H9 (cell line): ENCODE data around the gene CLEC18B. TPM values are rescaled to one million over a fixed set of nuclear protein-coding genes. Genes with fewer than 3 reads are reported as not detected.

Experiments
- DNase-seq: peaks from one replicate; pipeline ENCODE4 v3.0.0-alpha.2; 2017
- H2AFZ ChIP-seq: one replicate; pipeline ENCODE4 v1.6.1; 2013; ENCODE audit warnings: mild to moderate bottlenecking, low read length, control low read depth, moderate library complexity
- H2AK5ac ChIP-seq: 2 replicates; pipeline ENCODE4 v1.6.1; 2013; ENCODE audit warnings: low read length, control low read depth, mixed read lengths; ENCODE audit not compliant: insufficient read length
- H2BK120ac ChIP-seq: one replicate; pipeline ENCODE4 v1.6.1; 2013; ENCODE audit warnings: low read depth, mild to moderate bottlenecking, low read length, control low read depth, inconsistent platforms; ENCODE audit not compliant: poor library complexity, severe bottlenecking
- H2BK12ac ChIP-seq: 2 replicates; pipeline ENCODE4 v1.6.1; 2013; ENCODE audit warnings: low read length, control low read depth, mixed read lengths, low read depth; ENCODE audit not compliant: insufficient read length
- H2BK15ac ChIP-seq: 2 replicates; pipeline ENCODE4 v1.6.1; 2013; ENCODE audit warnings: low read depth, low read length, control low read depth
- H2BK20ac ChIP-seq: one replicate; pipeline ENCODE4 v1.6.1; 2013; ENCODE audit warnings: low read depth, mild to moderate bottlenecking, low read length, control low read depth, inconsistent platforms; ENCODE audit not compliant: poor library complexity, severe bottlenecking
- H2BK5ac ChIP-seq: 2 replicates; pipeline ENCODE4 v1.6.1; 2013; ENCODE audit warnings: low read length, control low read depth, mixed read lengths; ENCODE audit not compliant: insufficient read length
- H3K14ac ChIP-seq: 2 replicates; pipeline ENCODE4 v1.6.1; 2013; ENCODE audit warnings: low read length, control low read depth; ENCODE audit not compliant: insufficient read depth
- H3K18ac ChIP-seq: 2 replicates; pipeline ENCODE4 v1.6.1; 2013; ENCODE audit warnings: low read depth, mild to moderate bottlenecking, mixed read lengths, low read length, control low read depth; ENCODE audit not compliant: insufficient read length
- H3K23ac ChIP-seq: 2 replicates; pipeline ENCODE4 v1.6.1; 2013; ENCODE audit warnings: low read length, control low read depth, mixed read lengths, low read depth; ENCODE audit not compliant: insufficient read length
- H3K23me2 ChIP-seq: 2 replicates; pipeline ENCODE4 v1.6.1; 2013; ENCODE audit warnings: low read depth, mild to moderate bottlenecking, mixed read lengths, low read length, control low read depth; ENCODE audit not compliant: insufficient read length, poor library complexity, severe bottlenecking
- H3K27ac ChIP-seq: 2 replicates; pipeline ENCODE4 v1.5.1; 2013; ENCODE audit warnings: low read length, control low read depth, mixed read lengths, low read depth; ENCODE audit not compliant: insufficient read length
- H3K27me3 ChIP-seq: 2 replicates; pipeline ENCODE4 v1.6.1; 2013; ENCODE audit warnings: low read length, control low read depth, inconsistent platforms; ENCODE audit not compliant: insufficient read depth
- H3K4ac ChIP-seq: 2 replicates; pipeline ENCODE4 v1.6.1; 2013; ENCODE audit warnings: low read depth, mild to moderate bottlenecking, control low read depth, inconsistent platforms, low read length, moderate library complexity
- H3K4me1 ChIP-seq: 2 replicates; pipeline ENCODE4 v1.6.1; 2013; ENCODE audit warnings: low read length, control low read depth, inconsistent platforms; ENCODE audit not compliant: insufficient read depth
- H3K4me2 ChIP-seq: 2 replicates; pipeline ENCODE4 v1.6.1; 2013; ENCODE audit warnings: low read length, control low read depth, mixed read lengths; ENCODE audit not compliant: insufficient read length, insufficient read depth
- H3K56ac ChIP-seq: 2 replicates; pipeline ENCODE4 v1.6.1; 2013; ENCODE audit warnings: low read depth, mild to moderate bottlenecking, mixed read lengths, low read length, control low read depth; ENCODE audit not compliant: insufficient read length
- H3K79me1 ChIP-seq: 2 replicates; pipeline ENCODE4 v1.6.1; 2013; ENCODE audit warnings: low read depth, mild to moderate bottlenecking, moderate library complexity, low read length, control low read depth, inconsistent platforms; ENCODE audit not compliant: insufficient read depth, poor library complexity, severe bottlenecking
- H3K79me2 ChIP-seq: 2 replicates; pipeline ENCODE4 v1.6.1; 2013; ENCODE audit warnings: low read length, control low read depth, inconsistent platforms; ENCODE audit not compliant: insufficient read depth
- H3K9ac ChIP-seq: 2 replicates; pipeline ENCODE4 v1.6.1; 2013; ENCODE audit warnings: low read length, control low read depth, mixed read lengths; ENCODE audit not compliant: insufficient read length; ENCODE audit errors: extremely low read depth
- H3K9me3 ChIP-seq: one replicate; pipeline ENCODE4 v1.6.1; 2013; ENCODE audit warnings: low read depth, low read length, inconsistent platforms; ENCODE audit not compliant: control insufficient read depth
- H3T11ph ChIP-seq: one replicate; pipeline ENCODE4 v1.6.1; 2013; ENCODE audit warnings: mild to moderate bottlenecking, low read length, control low read depth, inconsistent platforms
- H4K20me1 ChIP-seq: one replicate; pipeline ENCODE4 v1.6.1; 2013; ENCODE audit not compliant: control insufficient read depth, insufficient read length, insufficient read depth
- H4K5ac ChIP-seq: 2 replicates; pipeline ENCODE4 v1.6.1; 2013; ENCODE audit warnings: low read depth, mild to moderate bottlenecking, mixed read lengths, low read length, control low read depth; ENCODE audit not compliant: insufficient read length
- H4K8ac ChIP-seq: replicated peaks from 2 replicates; pipeline ENCODE4 v1.6.1; 2013; ENCODE audit warnings: low read length, control low read depth, mixed read lengths, low read depth; ENCODE audit not compliant: insufficient read length
- H4K91ac ChIP-seq: 2 replicates; pipeline ENCODE4 v1.6.1; 2013; ENCODE audit warnings: low read depth, mild to moderate bottlenecking, moderate library complexity, mixed read lengths, low read length, control low read depth; ENCODE audit not compliant: insufficient read length
- H3K27ac Mint-ChIP-seq, 3 experiments: 2 replicates in 2 of 3; 3 replicates in 1 of 3; pipeline ENCODE4 v1.8.0; 2020 to 2021; ENCODE audit warnings: mixed read lengths in 3 of 3, mild to moderate bottlenecking in 1 of 3, moderate library complexity in 1 of 3
- H3K27me3 Mint-ChIP-seq: 2 replicates; pipeline ENCODE4 v1.8.0; 2021; ENCODE audit warnings: low read depth, mild to moderate bottlenecking, moderate library complexity, mixed read lengths
- H3K36me3 Mint-ChIP-seq, 3 experiments: 2 replicates in 2 of 3; 3 replicates in 1 of 3; pipeline ENCODE4 v1.8.0; 2020 to 2021; ENCODE audit warnings: low read depth in 3 of 3, mixed read lengths in 3 of 3; ENCODE audit not compliant: insufficient read depth in 1 of 3
- H3K4me1 Mint-ChIP-seq, 2 experiments: 2 replicates each; pipeline ENCODE4 v1.8.0; 2020; ENCODE audit warnings: mixed read lengths in 2 of 2
- H3K4me3 Mint-ChIP-seq, 2 experiments: 2 replicates in 1 of 2; 3 replicates in 1 of 2; pipeline ENCODE4 v1.8.0; 2020 to 2021; ENCODE audit warnings: mild to moderate bottlenecking in 2 of 2, mixed read lengths in 2 of 2, moderate library complexity in 1 of 2
- H3K9me3 Mint-ChIP-seq, 2 experiments: 2 replicates in 1 of 2; 3 replicates in 1 of 2; pipeline ENCODE4 v1.8.0; 2020; ENCODE audit warnings: mild to moderate bottlenecking in 2 of 2, mixed read lengths in 2 of 2, moderate library complexity in 1 of 2
- CTCF ChIP-seq: fragments of 200-600 bp; sonication (generic); conservative IDR thresholded peaks from 3 replicates; pipeline ENCODE4 v1.8.0; 2021; ENCODE audit warnings: antibody characterized with exemption, mild to moderate bottlenecking
- WGBS: extraction: QIAGEN DNeasy Blood & Tissue Kit; methylation state at CpG from one replicate; pipeline ENCODE4 v1.1.7; 2013; ENCODE audit warnings: missing lambda C conversion rate, low lambda C conversion rate, mixed read lengths; ENCODE audit not compliant: insufficient read length; ENCODE audit errors: extremely low coverage; 5-methylcytosine and 5-hydroxymethylcytosine counted together
- total RNA-seq: library from RNA; stranded (reverse); gene quantifications from 2 replicates; pipeline ENCODE4 v1.2.1, GENCODE V29; 2021

Gene CLEC18B
- total RNA-seq, 1 experiment from 2014 or later, result 0.37 TPM

- Histone ChIP-seq H3K4me1 (no peaks in the 10 kb centered on the region), H2BK5ac (no peak overlapping the region), H3T11ph (no peak overlapping the region), H3K14ac (no peak overlapping the region), H3K4ac (no peak overlapping the region), H2BK12ac (no peak overlapping the region), H2AK5ac (no peak overlapping the region), H4K5ac (no peak overlapping the region), H3K23me2 (no peaks in the 10 kb centered on the region), H2BK20ac (no peak overlapping the region), H3K18ac (no peak overlapping the region), H3K27me3 (no peaks in the 10 kb centered on the region), H2AFZ (no peak overlapping the region), H3K27ac (no peak overlapping the region), H3K9ac (no peak overlapping the region), H3K9me3 (no peaks in the 10 kb centered on the region), H2BK15ac (no peak overlapping the region), H3K4me2 (no peak overlapping the region), H2BK120ac (no peak overlapping the region), H4K20me1 (no peaks in the 10 kb centered on the region), H3K23ac (no peak overlapping the region), H3K79me2 (no peaks in the 10 kb centered on the region), H3K56ac (no peak overlapping the region), H3K79me1 (no peaks in the 10 kb centered on the region), H4K91ac (no peak overlapping the region), H4K8ac (no peak overlapping the region)
- Mint-ChIP-seq H3K9me3 (no peaks in the 10 kb centered on the region), H3K27me3 (no peaks in the 10 kb centered on the region), H3K4me3 (no peak overlapping the region), H3K4me1 (no peaks in the 10 kb centered on the region), H3K27ac (peak overlapping the region in 1 of 3 experiments; percentile 0; a peak in 1 of 7 replicates), H3K36me3 (peaks cover 50 to 94% (median 79%) of the 10 kb centered on the region in 3 experiments; a peak in 6 of 7 replicates)
- DNase-seq, result no peak
- TF ChIP-seq CTCF, result no peak
- WGBS, result no CpG with 5 or more reads among the region's 6 CpGs
Measured at GRCh38 chr16:74465851-74466685, 44.8 kb upstream of the CLEC18B start.
